WI38 (cell line): Measurements from ENCODE around the gene CACNG4.

Source experiments
- H3K4me3 ChIP-seq: 2 replicates; pipeline ENCODE4 v1.5.1; 2011; ENCODE audit warnings: low read depth, mild to moderate bottlenecking, control low read depth, low read length
- CTCF ChIP-seq: IDR thresholded peaks from 2 replicates; pipeline ENCODE4 v1.5.1; 2012; ENCODE audit warnings: low read depth, mild to moderate bottlenecking, control low read depth, low read length

CACNG4 gene

DNA sequence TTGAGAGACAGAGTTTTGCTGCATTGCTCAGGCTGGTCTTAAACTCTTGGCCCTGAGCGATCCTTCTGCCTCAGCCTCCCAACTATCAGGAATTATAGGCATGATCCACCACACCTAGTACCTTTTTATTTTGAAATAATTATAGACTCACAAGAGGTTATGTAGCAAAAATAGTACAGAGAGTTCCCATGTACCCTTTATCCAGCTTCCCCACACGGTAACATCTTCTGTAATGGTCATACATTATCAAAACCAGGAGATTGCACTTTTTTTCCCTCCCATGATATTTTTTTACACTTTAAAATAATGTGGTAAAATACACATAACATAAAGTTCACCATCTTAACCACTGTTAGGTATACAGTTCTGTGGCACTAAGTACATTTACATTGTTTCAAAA is 28.8 kb upstream of the CACNG4 start:
- H3K4me3 ChIP-seq: no peak overlapping the region
- no peak for TF ChIP-seq CTCF

DNA sequence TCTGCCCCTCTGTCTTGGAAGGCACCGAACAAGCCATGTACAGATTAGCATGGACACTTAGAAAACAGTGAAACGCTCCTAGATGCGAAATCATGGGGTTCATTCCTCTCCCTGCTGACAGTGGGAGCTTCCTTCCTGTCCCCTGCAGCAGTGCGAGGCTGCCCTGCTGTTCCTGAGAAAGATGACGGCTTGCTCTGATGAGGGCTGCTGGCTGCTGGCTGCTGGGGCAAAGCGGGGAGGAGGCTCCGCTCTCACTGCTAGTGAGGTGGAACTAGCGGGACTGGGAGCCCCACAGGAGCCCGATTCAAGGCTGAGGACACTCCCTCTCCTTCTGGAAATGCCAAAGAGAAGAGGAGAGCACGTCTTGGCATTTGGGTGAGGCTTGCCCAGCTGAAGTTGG is 25.9 kb upstream of the CACNG4 start:
- no peak for TF ChIP-seq CTCF
- no peak overlapping the region for H3K4me3 ChIP-seq

DNA sequence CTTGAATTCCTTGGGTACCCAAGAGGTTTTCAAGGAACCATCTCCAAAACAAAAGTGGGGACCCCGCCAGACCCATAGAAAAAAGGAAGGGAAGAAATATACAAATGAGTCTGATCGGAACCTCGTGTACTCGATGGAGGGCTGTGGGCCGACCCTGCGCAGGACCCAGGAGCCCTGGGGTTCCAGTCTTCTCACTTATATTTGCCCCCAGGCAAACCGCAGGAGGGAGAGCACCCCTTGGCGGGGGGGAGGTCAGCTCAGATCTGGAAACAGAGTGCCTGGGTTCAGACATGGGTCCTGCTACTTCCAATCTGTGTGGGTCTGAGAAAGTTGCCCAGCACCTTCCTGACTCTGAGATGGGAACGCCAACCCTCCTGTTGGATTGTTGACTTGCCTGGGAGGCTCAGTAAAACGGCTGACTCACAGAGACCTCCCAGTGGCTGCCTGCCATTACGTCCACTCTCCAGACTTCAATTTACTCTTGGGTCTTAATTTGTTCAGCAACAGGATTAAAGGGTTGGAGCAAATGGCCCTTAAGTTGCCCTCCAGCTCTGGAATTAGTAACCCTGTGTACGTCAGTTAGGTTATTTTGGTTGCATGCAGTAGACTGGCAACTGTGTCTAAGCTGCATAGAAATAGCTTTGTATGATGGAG is 24.9 kb upstream of the CACNG4 start:
- no peak for TF ChIP-seq CTCF
- H3K4me3 ChIP-seq: no peak overlapping the region

GRCh38 chr17:66941249-66941648 is 23.3 kb upstream of the CACNG4 start:
- no peak overlapping the region for H3K4me3 ChIP-seq
- no peak for TF ChIP-seq CTCF

DNA sequence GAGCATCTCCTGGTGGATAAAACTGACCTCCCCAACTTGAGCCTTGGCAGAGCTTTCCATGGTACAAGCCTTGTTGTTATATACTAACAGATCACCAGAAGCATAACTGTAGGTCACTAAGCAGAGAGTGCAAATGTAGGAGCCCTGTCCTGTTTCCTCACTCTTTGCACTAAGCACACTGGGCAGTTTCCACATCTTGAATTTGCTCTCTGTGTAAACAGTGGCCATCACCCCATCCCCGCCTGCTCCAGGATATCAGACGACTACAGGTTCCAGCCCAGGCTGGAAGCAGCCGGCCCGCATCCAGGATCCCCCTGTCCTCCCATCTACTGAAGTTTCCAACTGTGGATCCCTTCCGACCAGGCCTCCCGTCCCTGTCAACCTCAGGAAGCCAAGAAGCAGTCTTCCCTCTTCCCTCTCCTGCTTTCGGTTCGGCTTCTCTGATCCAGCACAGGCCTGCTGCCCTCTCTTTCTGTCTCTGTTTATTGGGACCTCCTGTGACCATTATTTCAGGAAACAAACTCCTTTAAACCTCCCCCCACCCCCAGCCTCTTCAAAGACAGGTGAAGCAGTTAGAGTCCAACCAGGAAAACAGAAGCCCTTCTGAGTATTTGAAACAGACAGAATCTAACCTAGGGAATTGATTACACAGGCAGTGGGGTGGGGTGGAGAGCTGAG is 22.6 kb upstream of the CACNG4 start:
- H3K4me3 ChIP-seq: no peak overlapping the region
- no peak for TF ChIP-seq CTCF

DNA sequence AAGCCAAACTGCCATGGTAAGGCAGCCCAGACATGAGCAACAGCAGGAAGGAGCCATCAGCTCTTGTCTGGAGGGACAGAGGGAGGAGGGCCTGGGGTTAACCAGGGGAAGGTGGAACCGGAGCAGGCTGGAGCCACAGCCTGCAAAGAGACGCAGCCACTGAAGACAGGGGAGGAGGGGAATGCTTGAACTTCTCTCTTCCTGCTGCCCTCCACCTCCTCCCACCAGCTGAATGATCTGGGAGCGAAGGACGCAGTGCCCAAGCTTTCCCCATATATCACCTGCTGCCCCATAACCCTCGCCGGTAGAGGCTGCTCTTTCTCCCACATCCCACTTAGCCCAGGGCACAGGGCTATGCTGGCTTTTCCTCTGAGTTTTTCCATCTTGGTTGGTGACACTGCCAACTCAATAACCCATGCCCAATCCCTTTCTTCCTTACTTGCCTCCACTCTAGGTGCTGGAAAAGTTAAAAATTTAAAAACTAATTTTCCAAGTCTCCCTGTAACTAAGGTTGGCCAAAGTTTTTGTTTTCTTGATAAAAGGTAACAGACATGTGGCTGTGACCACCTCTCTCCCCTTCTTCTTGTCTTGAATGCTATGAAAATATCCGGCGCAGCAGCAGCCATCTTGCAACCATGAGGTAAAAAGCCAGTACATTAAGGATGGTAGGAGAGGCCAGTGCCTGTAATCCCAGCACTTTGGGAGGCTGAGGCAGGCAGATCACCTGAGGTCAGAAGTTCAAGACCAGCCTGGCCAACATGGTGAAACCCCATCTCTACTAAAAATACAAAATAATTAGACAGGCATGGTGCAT is 21.8 kb upstream of the CACNG4 start:
- H3K4me3 ChIP-seq: no peak overlapping the region
- no peak for TF ChIP-seq CTCF

DNA sequence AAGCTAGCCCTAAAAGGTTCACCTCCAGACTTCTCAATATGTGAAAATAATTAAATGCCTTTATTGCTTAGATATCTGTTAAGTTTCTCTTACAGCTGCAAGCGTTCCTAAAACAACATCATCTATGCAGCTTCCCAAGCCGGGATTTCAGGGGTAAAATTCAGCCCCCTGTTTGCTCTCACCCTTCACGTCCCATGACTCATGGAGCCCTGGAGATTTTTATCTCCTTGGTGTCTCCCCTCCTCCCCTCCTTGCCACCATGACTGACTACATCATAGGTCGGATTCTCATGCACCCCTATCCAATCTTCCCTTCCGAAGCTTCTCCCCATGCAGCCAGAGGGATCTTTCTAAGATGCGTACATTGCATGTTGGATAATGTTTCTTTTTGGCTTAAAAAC is 21.0 kb upstream of the CACNG4 start:
- no peak overlapping the region for H3K4me3 ChIP-seq
- TF ChIP-seq CTCF: no peak
